Heart left ventricle (tissue), 16 donors: ENCODE measurements around the gene NLRP9. TPM values are rescaled to one million over a fixed set of nuclear protein-coding genes. Genes with fewer than 3 reads are reported as not detected.

Source experiments
- ATAC-seq, 4 donors: fragments of 200-7000 bp; cut with Tn5 transposase; one replicate each; pipeline ENCODE4 v1.9.1; 2020 to 2022; ENCODE audit warnings: moderate library complexity in 4 of 4, mild to moderate bottlenecking in 3 of 4, moderate number of reproducible peaks in 1 of 4
- DNase-seq, 5 donors: peaks; one replicate each; pipeline ENCODE4 v3.0.0-alpha.2; 2020
- H3K27ac ChIP-seq, 12 donors: fragments of 200-600 bp; sonication (generic) in 4 of 12; one replicate each; pipeline versions ENCODE4 v1.5.0 to v1.8.0; 2016 to 2022; ENCODE audit warnings: mild to moderate bottlenecking in 2 of 12
- H3K27me3 ChIP-seq, 9 donors: fragments of 200-600 bp; sonication (generic) in 2 of 9; one replicate each; pipeline versions ENCODE4 v1.5.1 to v1.8.0; 2016 to 2022; ENCODE audit warnings: mild to moderate bottlenecking in 3 of 9
- H3K36me3 ChIP-seq, 9 donors: fragments of 200-600 bp; sonication (generic) in 2 of 9; one replicate each; pipeline versions ENCODE4 v1.5.0 to v1.8.0; 2018 to 2022; ENCODE audit warnings: mild to moderate bottlenecking in 2 of 9
- H3K4me1 ChIP-seq, 12 donors: fragments of 200-600 bp; sonication (generic) in 4 of 12; one replicate each; pipeline versions ENCODE4 v1.5.0 to v1.8.0; 2016 to 2022; ENCODE audit warnings: mild to moderate bottlenecking in 3 of 12
- H3K4me3 ChIP-seq, 12 donors: fragments of 200-600 bp; sonication (generic) in 4 of 12; one replicate each; pipeline versions ENCODE4 v1.5.0 to v1.8.0; 2017 to 2022; ENCODE audit warnings: mild to moderate bottlenecking in 9 of 12, moderate library complexity in 4 of 12
- H3K9me3 ChIP-seq, 12 donors: fragments of 200-600 bp; sonication (generic) in 4 of 12; one replicate each; pipeline versions ENCODE4 v1.5.0 to v1.8.0; 2016 to 2022; ENCODE audit warnings: mild to moderate bottlenecking in 1 of 12
- CTCF ChIP-seq, 12 donors: fragments of 200-600 bp; sonication (generic) in 4 of 12; IDR thresholded peaks; one replicate each; pipeline versions ENCODE4 v1.5.0 to v1.8.0; 2018 to 2022; ENCODE audit warnings: antibody characterized with exemption in 12 of 12, mild to moderate bottlenecking in 5 of 12
- POLR2A ChIP-seq, 2 donors: fragments of 450-650 bp; IDR thresholded peaks; one replicate each; pipeline ENCODE4 v1.6.1; 2017; ENCODE audit warnings: antibody characterized with exemption in 2 of 2, mild to moderate bottlenecking in 2 of 2, moderate library complexity in 2 of 2
- WGBS, 4 donors: extraction: QIAGEN DNeasy Blood & Tissue Kit in 2 of 4; methylation state at CpG; one replicate each; pipeline versions ENCODE4 v1.1.5 to v1.1.7; 2013 to 2018; 5-methylcytosine and 5-hydroxymethylcytosine counted together
- intact Hi-C, 10 donors: fragments of 100-400 bp; cut with DNase I; formaldehyde crosslinking; loops; one replicate each; pipeline versions ENCODE4 v1.11.1 to v1.14.2; 2022
- polyA plus RNA-seq, 2 donors: library from polyadenylated mRNA; stranded (reverse); fragments of 200-250 nt; gene quantifications; one replicate each; pipeline ENCODE4 v1.2.3, GENCODE V29; 2013
- total RNA-seq, 9 donors: library from RNA; depleted of rRNA in 2 of 9; stranded (reverse); fragments of >200 nt in 2 of 9; fragmentation: NEBNext Ultra II Directional in 3 of 9; extraction: Animal tissue kit (Norgen Biotek cat#: 25700) in 3 of 9; gene quantifications; one replicate each; pipeline versions ENCODE4 v1.1.0 to v1.2.4, GENCODE V29; 2016 to 2023
- donor health status: ischemic (EF 13 %, LVEDD 7.1; RV severe dilation, severe dysfunction).
- donor health status: healthy with polysubstance abuse.
- donor health status: DM: no; HTN: yes; CAD: no.
- donor health status: DM: no; HTN: no; CAD: no.
- donor health status: ischemic (EF 25% LVEDD 6.9; RV normal size, moderate dysfunction).
- donor health status: ischemic (EF 25% LVEDD 5.7; RV mildly dilated, moderate dysfunction).
- donor health status: healthy.
- donor health status: DM: yes; HTN: yes; CAD: no.
- donor health status: ischemic (EF 35%, LVEDD 5.7; RV mildly dilated, moderate dysfunction).
- donor health status: nonischemic (EF 11% LVEDD 7.7; RV severe dilation, severe dysfunction).
- donor health status: DM: yes; HTN: yes; CAD: no.
- donor health status: PGD.
- donor health status: ischemic (EF 29% LVEDD 5.4; RV normal size, mild dysfunction).
- donor health status: nonischemic (EF 23%, LVEDD 6.1; RV moderate dilation, normal function).

NLRP9 gene
- total and polyA plus RNA-seq, 11 donors, result not detected

DNA sequence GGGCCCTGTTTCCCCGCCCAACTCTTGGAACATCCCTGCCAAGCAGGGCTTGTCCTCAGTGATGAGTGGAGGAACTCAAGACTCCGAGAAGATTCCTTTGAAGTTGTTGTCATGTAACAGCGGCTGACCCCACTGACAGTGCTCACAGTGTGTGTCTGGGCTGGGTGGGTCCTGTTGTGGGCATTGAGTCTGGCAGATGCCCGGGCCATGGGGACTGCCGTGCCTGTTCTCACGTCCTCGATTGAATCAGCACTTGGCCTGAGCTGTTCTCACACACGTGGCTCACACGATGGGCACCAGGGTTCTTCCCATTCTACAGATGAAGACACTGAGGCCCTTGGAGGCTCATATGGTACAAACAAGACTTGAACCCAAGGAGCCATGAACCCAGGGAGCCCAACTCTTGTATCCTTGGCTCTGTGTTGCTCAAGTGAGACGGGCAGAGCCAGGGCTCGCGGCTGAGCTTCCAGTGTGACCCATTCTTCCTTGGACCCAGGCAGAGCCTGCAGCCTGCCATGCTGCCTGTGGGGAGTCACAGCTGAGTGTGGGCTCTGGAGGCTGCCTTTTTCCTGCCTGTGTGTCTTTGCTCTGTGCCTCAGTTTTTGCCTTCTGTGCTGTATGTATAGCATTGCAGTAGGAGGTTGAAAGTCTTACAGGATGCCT lies 71.7 kb downstream of the NLRP9 start:
- 81 to 89% (median 84%) methylated on average over 12 of the region's 12 CpGs for WGBS, 4 donors
- H3K27ac ChIP-seq, result no peak overlapping the region
- TF ChIP-seq CTCF (IDR thresholded peaks at IDR 0.05), result no peak
- no peak overlapping the region for H3K4me3 ChIP-seq
- DNase-seq (no peak), ATAC-seq (no peak)
- no peaks in the 10 kb centered on the region for H3K9me3 ChIP-seq
- H3K27me3 ChIP-seq, result no peaks in the 10 kb centered on the region
- peaks cover 0 to 31% (median 0%) of the 10 kb centered on the region in 12 donors for H3K4me1 ChIP-seq
- H3K36me3 ChIP-seq, result peaks cover 3 to 94% (median 93%) of the 10 kb centered on the region in 9 donors
- intact Hi-C loops, result no loop called here

- Histone ChIP-seq H3K9me3 (no peaks in the 10 kb centered on the region), H3K4me3 (no peak overlapping the region), H3K4me1 (peaks cover 0 to 39% (median 10%) of the 10 kb centered on the region in 12 donors), H3K27me3 (no peaks in the 10 kb centered on the region), H3K27ac (no peak overlapping the region), H3K36me3 (peaks cover 3 to 97% (median 94%) of the 10 kb centered on the region in 9 donors)
- no peak for TF ChIP-seq CTCF (IDR thresholded peaks at IDR 0.05)
- no peak for TF ChIP-seq POLR2A (IDR thresholded peaks at IDR 0.05)
- no peak for ATAC-seq
- 82 to 92% (median 89%) methylated on average over 19 to 20 of the region's 20 CpGs for WGBS, 4 donors
- no peak for DNase-seq
- intact Hi-C loops, result no loop called here
These were observed 74.2 kb downstream of the NLRP9 start for GRCh38 chr19:55663846-55664536.

GRCh38 chr19:55661826-55662225 lies 76.4 kb downstream of the NLRP9 start:
- peaks cover 3 to 80% (median 73%) of the 10 kb centered on the region in 9 donors for H3K36me3 ChIP-seq
- H3K27ac ChIP-seq, result no peak overlapping the region
- no peak for DNase-seq
- no peaks in the 10 kb centered on the region for H3K27me3 ChIP-seq
- intact Hi-C loops, result no loop called here
- peaks cover 8 to 47% (median 30%) of the 10 kb centered on the region in 12 donors for H3K4me1 ChIP-seq
- 60 to 63% (median 62%) methylated on average over 7 of the region's 7 CpGs for WGBS, 4 donors
- no peaks in the 10 kb centered on the region for H3K9me3 ChIP-seq
- TF ChIP-seq POLR2A (IDR thresholded peaks at IDR 0.05) (no peak), CTCF (IDR thresholded peaks at IDR 0.05) (no peak)
- no peak for ATAC-seq
- H3K4me3 ChIP-seq, result no peak overlapping the region

- H3K4me3 ChIP-seq, result no peak overlapping the region
- no peaks in the 10 kb centered on the region for H3K27me3 ChIP-seq
- H3K4me1 ChIP-seq, result peaks cover 12 to 50% (median 38%) of the 10 kb centered on the region in 12 donors
- no peak overlapping the region for H3K27ac ChIP-seq
- ATAC-seq, result no peak
- no peak for DNase-seq
- TF ChIP-seq POLR2A (IDR thresholded peaks at IDR 0.05) (no peak), CTCF (IDR thresholded peaks at IDR 0.05) (no peak)
- intact Hi-C loops, result no loop called here
- 70 to 78% (median 74%) methylated on average over 16 of the region's 16 CpGs for WGBS, 4 donors
- H3K36me3 ChIP-seq, result peaks cover 3 to 72% (median 65%) of the 10 kb centered on the region in 9 donors
- no peaks in the 10 kb centered on the region for H3K9me3 ChIP-seq
These were observed 77.2 kb downstream of the NLRP9 start for GRCh38 chr19:55660991-55661390.
